Epithelial cell of umbilical artery (primary cell): ENCODE data around the gene HMOX2. TPM values are rescaled to one million over a fixed set of nuclear protein-coding genes. Genes with fewer than 3 reads are reported as not detected.

Experiments
- total RNA-seq: library from RNA; depleted of rRNA; stranded (reverse); fragments of >200 nt; gene quantifications from 2 replicates; pipeline ENCODE4 v1.2.3, GENCODE V29; 2014

The HMOX2 gene, protein sequence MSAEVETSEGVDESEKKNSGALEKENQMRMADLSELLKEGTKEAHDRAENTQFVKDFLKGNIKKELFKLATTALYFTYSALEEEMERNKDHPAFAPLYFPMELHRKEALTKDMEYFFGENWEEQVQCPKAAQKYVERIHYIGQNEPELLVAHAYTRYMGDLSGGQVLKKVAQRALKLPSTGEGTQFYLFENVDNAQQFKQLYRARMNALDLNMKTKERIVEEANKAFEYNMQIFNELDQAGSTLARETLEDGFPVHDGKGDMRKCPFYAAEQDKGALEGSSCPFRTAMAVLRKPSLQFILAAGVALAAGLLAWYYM
- 118 and 179 TPM in 2 replicates for total RNA-seq

DNA sequence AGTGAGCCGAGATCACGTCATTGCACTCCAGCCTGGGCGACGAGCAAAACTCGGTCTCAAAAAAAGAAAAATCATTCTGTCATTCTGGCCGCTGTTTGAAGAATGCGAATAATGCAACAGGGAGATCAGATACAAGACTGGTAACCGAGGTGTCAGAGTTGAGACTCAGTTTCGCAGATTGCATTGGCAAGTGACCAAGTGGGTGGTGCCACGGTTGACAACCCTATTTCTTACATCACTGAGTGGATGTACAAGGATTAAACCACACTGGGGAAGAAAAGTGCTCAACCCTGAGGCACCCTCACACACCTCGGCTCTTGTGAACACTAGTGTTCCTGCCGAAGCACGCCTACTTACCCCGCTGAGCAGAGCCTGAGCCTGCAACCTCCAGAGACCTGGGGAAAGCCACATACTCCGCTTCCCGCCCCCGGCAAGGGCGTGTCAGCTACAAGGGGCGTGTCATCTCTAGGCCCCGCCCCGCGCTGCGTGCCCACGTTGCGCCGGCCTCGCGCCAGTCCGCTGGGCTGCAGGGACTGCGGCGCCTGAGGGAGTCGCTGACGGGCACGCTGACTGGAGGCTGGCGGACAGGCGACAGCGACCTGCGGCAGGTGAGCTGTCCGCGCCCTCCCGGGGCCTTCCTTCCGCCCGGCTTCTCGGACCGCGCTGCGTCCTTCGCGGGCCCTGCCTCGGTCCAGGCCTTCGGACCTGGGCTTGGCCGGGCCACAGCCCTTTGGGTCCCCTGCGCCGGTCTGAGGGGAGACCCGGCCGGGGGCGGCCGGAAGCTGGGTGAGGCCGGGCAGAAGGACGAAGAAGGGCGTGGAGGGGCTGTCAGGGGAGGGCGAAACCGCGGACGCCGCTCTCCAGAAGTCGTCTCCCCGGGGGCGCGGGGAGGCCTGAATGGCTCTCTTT lies at the start of gene HMOX2:
TSS of gene HMOX2 (plus strand) at position 519 of the 909 bp plus-strand sequence. CDS start 29,127 bp downstream, outside the sequence.

DNA sequence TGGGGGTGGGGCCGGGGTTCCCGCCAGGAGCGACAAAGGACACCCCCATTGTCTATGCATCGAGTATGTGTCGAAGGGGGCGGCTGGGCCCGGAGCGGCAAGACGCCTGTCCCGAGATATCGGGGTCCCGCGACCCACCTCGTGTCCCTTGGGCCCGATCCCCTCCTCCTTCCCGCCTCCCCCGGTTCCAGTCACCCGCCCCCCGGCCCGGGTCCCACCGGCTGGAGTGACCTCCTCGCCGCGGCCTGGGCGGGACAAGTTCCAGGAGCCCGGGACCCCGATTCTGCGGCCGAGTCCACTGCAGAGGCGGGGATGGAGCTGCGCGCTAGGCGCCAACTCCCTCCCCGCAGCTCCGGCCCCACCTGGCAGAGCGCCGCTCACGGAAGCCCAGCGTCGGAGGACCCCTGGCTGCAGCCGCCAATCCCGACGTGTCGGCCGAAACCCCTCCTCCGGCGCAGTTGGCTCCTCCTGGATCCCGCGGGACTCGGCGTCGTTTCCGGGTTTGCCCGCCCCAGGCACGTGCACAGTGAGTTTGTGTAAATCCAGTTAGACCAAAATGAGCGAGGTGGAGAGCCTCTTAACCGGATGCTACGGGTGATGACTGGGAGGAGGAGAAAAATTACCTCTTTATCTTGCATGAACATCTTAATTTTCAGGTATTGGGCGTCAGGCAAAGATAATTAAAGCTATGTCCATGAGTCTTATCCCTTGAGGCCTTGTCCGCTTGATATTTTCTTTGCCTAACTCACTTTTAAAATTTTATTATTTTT lies 1.8 kb upstream of the HMOX2 start, which contains the start of gene NMRAL1:
TSS of gene NMRAL1 (minus strand) at position 434 of the 770 bp plus-strand sequence. CDS start 493 bp downstream, outside the sequence.

DNA sequence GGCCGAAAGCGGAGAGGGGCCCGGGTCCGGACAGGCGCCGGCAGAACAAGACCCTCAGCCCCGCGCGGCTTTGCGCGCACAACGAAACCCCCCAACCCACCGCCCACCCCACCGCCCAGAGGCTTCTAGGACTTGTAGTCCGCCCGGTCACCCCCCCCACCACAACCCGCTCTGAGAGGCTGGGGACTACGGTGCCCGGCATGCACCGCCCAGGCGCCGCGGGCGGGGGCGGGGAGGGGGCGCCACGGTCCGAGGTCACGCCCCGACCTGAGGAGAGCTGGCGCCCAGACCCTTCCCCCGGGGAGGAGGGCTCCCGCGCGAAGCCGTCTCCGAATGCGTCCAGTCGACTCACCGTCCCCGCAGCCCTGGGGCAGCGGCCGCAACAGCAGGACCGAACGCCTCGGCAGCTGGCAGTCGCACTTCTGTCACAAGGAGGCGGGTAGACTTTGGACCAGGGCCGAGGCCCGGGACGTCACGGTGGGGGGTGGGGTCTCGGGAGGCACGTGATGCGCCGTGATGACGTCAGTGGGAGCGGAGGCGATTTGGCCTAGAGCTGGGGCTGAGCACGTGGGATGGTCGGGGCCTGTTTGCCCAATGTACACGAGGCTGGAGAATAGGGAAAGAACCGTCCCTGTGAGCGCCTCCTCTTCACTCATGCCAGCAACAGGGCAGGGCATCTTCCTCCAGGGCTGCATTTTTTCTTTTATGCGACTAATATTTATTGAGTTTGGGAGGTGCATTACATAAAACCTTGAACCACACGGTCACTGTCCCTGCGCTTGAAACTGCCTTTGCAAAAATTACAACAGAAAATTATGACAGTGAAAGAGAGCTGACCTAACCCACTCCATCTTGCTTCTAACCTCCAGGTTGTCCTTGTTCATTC lies 62.4 kb downstream of the HMOX2 start, which contains the start of gene CDIP1:
TSS of gene CDIP1 (minus strand) at position 424 of the 886 bp plus-strand sequence. CDS start 24,643 bp downstream, outside the sequence.

DNA sequence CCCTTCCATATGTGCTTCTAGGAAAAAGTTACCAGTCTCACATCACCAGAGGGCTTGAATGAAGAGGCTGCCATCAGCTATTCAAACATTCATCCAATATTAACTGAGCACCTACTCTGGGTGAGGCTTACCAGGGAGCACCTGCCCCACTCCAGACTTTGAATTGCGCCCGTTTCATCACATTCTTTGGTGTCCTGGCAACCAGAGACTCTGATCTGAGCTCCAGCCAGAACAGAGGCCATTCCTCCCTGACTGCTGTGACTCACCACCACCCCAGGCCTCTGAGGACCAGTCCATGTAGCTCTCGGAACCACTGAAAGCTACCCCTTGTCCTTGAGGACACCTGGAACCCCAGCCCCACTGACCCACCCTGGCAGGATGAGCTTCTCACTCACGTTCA lies 79.9 kb downstream of the HMOX2 start, which contains the start of gene C16orf96:
TSS of gene C16orf96 (plus strand) at position 229 of the 400 bp plus-strand sequence. CDS start at position 379, 150 bp downstream.

Other genes starting within 250 kb of the HMOX2 start
- under 0.01 and 0.15 TPM in 2 replicates for gene SRL, start 234.3 kb upstream of the HMOX2 start, total RNA-seq
- gene TFAP4, start 203.4 kb upstream of the HMOX2 start, total RNA-seq, result 6.8 and 8.8 TPM in 2 replicates
- gene GLIS2, start 160.3 kb upstream of the HMOX2 start, total RNA-seq, result 0.91 and 1.3 TPM in 2 replicates
- 27.4 and 28.3 TPM in 2 replicates for gene PAM16, start 125.1 kb upstream of the HMOX2 start, total RNA-seq
- gene VASN, start 104.5 kb upstream of the HMOX2 start, total RNA-seq, result 0.32 and 1.2 TPM in 2 replicates
- 31.5 and 32.7 TPM in 2 replicates for gene CORO7, start 59.8 kb upstream of the HMOX2 start, total RNA-seq
- 39.0 and 57.8 TPM in 2 replicates for gene DNAJA3, start 50.5 kb upstream of the HMOX2 start, total RNA-seq
- gene NMRAL1, start 1.8 kb upstream of the HMOX2 start, total RNA-seq, result 57.0 and 85.4 TPM in 2 replicates
- 7.9 and 9.1 TPM in 2 replicates for gene CDIP1, start 62.4 kb downstream of the HMOX2 start, total RNA-seq
- not detected in 2 replicates for gene C16orf96, start 79.9 kb downstream of the HMOX2 start, total RNA-seq
- 3.6 and 9.4 TPM in 2 replicates for gene UBALD1, start 138.5 kb downstream of the HMOX2 start, total RNA-seq
- 16.2 and 17.8 TPM in 2 replicates for gene MGRN1, start 148.4 kb downstream of the HMOX2 start, total RNA-seq
- gene NUDT16L1, start 217.2 kb downstream of the HMOX2 start, total RNA-seq, result 24.5 and 30.2 TPM in 2 replicates